ENCODE data around the gene C11orf98. TPM values are rescaled to one million over a fixed set of nuclear protein-coding genes. Genes with fewer than 3 reads are reported as not detected.

C11orf98 gene
- total and polyA plus RNA-seq, 4 donors: 19.0 to 140 (median 94.7) TPM

- H3K4me1 ChIP-seq (ENCODE audit: control insufficient read depth in 5 of 5, insufficient read depth in 5 of 5, low read length in 5 of 5): peaks cover 0 to 3% (median 0%) of the 10 kb centered on the region in 5 donors
- peaks cover 0 to 2% (median 0%) of the 10 kb centered on the region in 4 donors for H3K9me3 ChIP-seq (ENCODE audit: control insufficient read depth in 4 of 4, insufficient read depth in 3 of 4, low read length in 3 of 4)
- no peak overlapping the region for H3K4me3 ChIP-seq
- H3K9ac ChIP-seq (ENCODE audit: insufficient read depth in 1 of 2, low read length in 2 of 2): no peak overlapping the region
- no peak overlapping the region for H3K27ac ChIP-seq (ENCODE audit: low read depth in 1 of 2, low read length in 1 of 2)
- TF ChIP-seq CTCF (IDR thresholded peaks at IDR 0.05; ENCODE audit: control extremely low read depth, extremely low read depth): no peak
- ATAC-seq (ENCODE audit: insufficient read depth, low FRiP score) (no peak), DNase-seq (no peak)
- H3K36me3 ChIP-seq (ENCODE audit: control insufficient read depth in 4 of 4, insufficient read depth in 4 of 4, low read length in 4 of 4): peaks cover 4 to 30% (median 21%) of the 10 kb centered on the region in 4 donors
- 59 to 67% methylated on average over 1 of the region's 1 CpG for WGBS, 2 donors
- peaks cover 0 to 13% (median 9%) of the 10 kb centered on the region in 3 donors for H3K27me3 ChIP-seq (ENCODE audit: control insufficient read depth in 3 of 3, insufficient read depth in 3 of 3, low read length in 2 of 3)
Observed at GRCh38 chr11:62688491-62688890, 23.5 kb upstream of the C11orf98 start.

GRCh38 chr11:62687508-62688396 is 22.7 kb upstream of the C11orf98 start:
- Histone ChIP-seq H3K4me3 (no peak overlapping the region), H3K27me3 (ENCODE audit: control insufficient read depth in 3 of 3, insufficient read depth in 3 of 3, low read length in 2 of 3) (peaks cover 0 to 13% (median 9%) of the 10 kb centered on the region in 3 donors), H3K9ac (ENCODE audit: insufficient read depth in 1 of 2, low read length in 2 of 2) (no peak overlapping the region), H3K9me3 (ENCODE audit: control insufficient read depth in 4 of 4, insufficient read depth in 3 of 4, low read length in 3 of 4) (peaks cover 0 to 2% (median 0%) of the 10 kb centered on the region in 4 donors), H3K36me3 (ENCODE audit: control insufficient read depth in 4 of 4, insufficient read depth in 4 of 4, low read length in 4 of 4) (peaks cover 4 to 25% (median 16%) of the 10 kb centered on the region in 4 donors), H3K4me1 (ENCODE audit: control insufficient read depth in 5 of 5, insufficient read depth in 5 of 5, low read length in 5 of 5) (peaks cover 0 to 3% (median 0%) of the 10 kb centered on the region in 5 donors), H3K27ac (ENCODE audit: low read depth in 1 of 2, low read length in 1 of 2) (no peak overlapping the region)
- no peak for TF ChIP-seq CTCF (IDR thresholded peaks at IDR 0.05; ENCODE audit: control extremely low read depth, extremely low read depth)
- peak; percentile 4 for ATAC-seq (ENCODE audit: insufficient read depth, low FRiP score)
- peak in 1 of 3 donors; percentile 40 for DNase-seq
- 31 to 35% methylated on average over 71 to 74 of the region's 74 CpGs for WGBS, 2 donors

GRCh38 chr11:62682518-62682917 is 17.5 kb upstream of the C11orf98 start:
- peaks cover 0 to 4% (median 3%) of the 10 kb centered on the region in 3 donors for H3K27me3 ChIP-seq (ENCODE audit: control insufficient read depth in 3 of 3, insufficient read depth in 3 of 3, low read length in 2 of 3)
- ATAC-seq (ENCODE audit: insufficient read depth, low FRiP score): no peak
- H3K4me3 ChIP-seq: no peak overlapping the region
- 92% methylated on average over 7 of the region's 7 CpGs for WGBS, 2 donors
- no peak overlapping the region for H3K9ac ChIP-seq (ENCODE audit: insufficient read depth in 1 of 2, low read length in 2 of 2)
- H3K9me3 ChIP-seq (ENCODE audit: control insufficient read depth in 4 of 4, insufficient read depth in 3 of 4, low read length in 3 of 4): no peaks in the 10 kb centered on the region
- DNase-seq: no peak
- H3K36me3 ChIP-seq (ENCODE audit: control insufficient read depth in 4 of 4, insufficient read depth in 4 of 4, low read length in 4 of 4): peaks cover under 1 to 4% (median 3%) of the 10 kb centered on the region in 4 donors
- H3K4me1 ChIP-seq (ENCODE audit: control insufficient read depth in 5 of 5, insufficient read depth in 5 of 5, low read length in 5 of 5): peaks cover 0 to 7% (median 4%) of the 10 kb centered on the region in 5 donors
- TF ChIP-seq CTCF (IDR thresholded peaks at IDR 0.05; ENCODE audit: control extremely low read depth, extremely low read depth): no peak
- H3K27ac ChIP-seq (ENCODE audit: low read depth in 1 of 2, low read length in 1 of 2): no peak overlapping the region
